ENCODE measurements around the gene HOXA6.
A peak's percentile ranks its signal among the peaks of the same experiment; 100 is the strongest.

HOXA6 gene

GRCh38 chr7:27095897-27096767 is 51.4 kb downstream of the HOXA6 start, which contains the start of gene HOXA1:
Gene HOXA1 (minus strand): TSS chr7:27096000. CDS start chr7:27095912, 88 bp downstream.
- FAIRE-seq = peak; percentile 84

Measured in G401.6 (cell line).